ENCODE data around the gene COPZ2. TPM values are rescaled to one million over a fixed set of nuclear protein-coding genes. Genes with fewer than 3 reads are reported as not detected.
"Not testable (repeated sequence)": the region's sequence is repeated elsewhere in the genome, so short reads cannot be mapped to it uniquely, and the experiment has no call there.

The COPZ2 gene
- 0.32 TPM in 1 of 2 replicates, not detected in the other for total RNA-seq (2014; rRNA removed; shearing (Covaris generic))

GRCh38 chr17:48037036-48037837 is at the start of gene COPZ2:
Gene COPZ2 (minus strand): TSS chr17:48037797. CDS start chr17:48037777, 20 bp downstream.
- Histone ChIP-seq H3K27me3 (0 out of 2 replicates have a peak, but pooled peaks cover 7% of the 10 kb centered on the region), H3K36me3 (no peaks in the 10 kb centered on the region), H3K9me3 (replicated peaks) (no peaks in the 10 kb centered on the region), H3K4me3 (peak within 1 kb of the TSS; percentile 32), H3K27ac (no peak within 1 kb of the TSS), H3K4me1 (no peaks in the 10 kb centered on the region)
- no peak for DNase-seq

DNA sequence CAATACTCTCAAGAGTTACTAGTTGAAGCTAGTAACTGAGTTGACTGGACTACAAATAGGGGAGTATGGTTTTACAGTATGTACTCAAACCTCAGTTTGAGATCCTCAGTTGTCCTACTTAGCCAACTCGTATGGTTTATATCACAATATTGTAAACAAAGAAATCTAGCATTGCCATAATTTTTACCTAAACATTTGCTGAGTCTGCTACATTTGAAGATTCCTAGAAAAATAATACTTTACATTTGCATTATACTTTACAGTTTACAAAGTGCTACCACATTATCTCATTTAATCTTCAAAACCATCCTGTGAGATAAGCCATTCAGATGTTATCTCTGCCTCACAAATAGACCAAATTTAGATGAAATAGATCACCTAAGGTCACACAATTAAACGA is 47.3 kb upstream of the COPZ2 start:
- Histone ChIP-seq H3K27me3 (no peaks in the 10 kb centered on the region), H3K36me3 (peaks cover 9% of the 10 kb centered on the region), H3K4me1 (peaks cover 21% of the 10 kb centered on the region), H3K27ac (no peak overlapping the region), H3K4me3 (no peak overlapping the region), H3K9me3 (replicated peaks) (no peaks in the 10 kb centered on the region)
- DNase-seq = no peak

GRCh38 chr17:48081858-48082257 is 44.3 kb upstream of the COPZ2 start:
- DNase-seq = no peak
- no peaks in the 10 kb centered on the region for H3K27me3 ChIP-seq
- no peak overlapping the region for H3K27ac ChIP-seq
- peaks cover 16% of the 10 kb centered on the region for H3K4me1 ChIP-seq
- H3K36me3 ChIP-seq = peaks cover 4% of the 10 kb centered on the region
- no peaks in the 10 kb centered on the region for H3K9me3 ChIP-seq (replicated peaks)
- H3K4me3 ChIP-seq = no peak overlapping the region

DNA sequence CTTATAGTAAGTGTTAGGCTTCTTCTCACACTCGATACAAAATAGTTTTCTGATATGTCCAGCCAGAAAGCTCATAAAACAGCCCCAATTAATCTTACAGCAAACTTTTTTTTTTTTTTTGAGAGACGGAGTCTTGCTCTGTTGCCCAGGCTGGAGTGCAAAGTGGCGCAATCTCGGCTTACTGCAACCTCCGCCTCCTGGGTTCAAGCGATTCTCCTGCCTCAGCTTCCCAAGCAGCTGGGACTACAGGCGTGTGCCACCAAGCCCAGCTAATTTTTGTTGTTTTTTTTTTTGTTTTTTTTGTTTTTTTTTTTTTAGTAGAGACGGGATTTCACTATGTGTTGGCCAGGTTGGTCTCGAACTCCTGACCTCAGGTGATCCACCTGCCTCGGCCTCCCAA is 39.6 kb upstream of the COPZ2 start:
- H3K4me3 ChIP-seq; H3K27ac ChIP-seq; DNase-seq; H3K27me3 ChIP-seq; H3K4me1 ChIP-seq; H3K9me3 ChIP-seq (replicated peaks): not testable (repeated sequence)
- peaks cover 40% of the 10 kb centered on the region for H3K36me3 ChIP-seq

- H3K27ac ChIP-seq = no peak overlapping the region
- H3K4me1 ChIP-seq = no peaks in the 10 kb centered on the region
Measured at GRCh38 chr17:48074322-48075081, 36.9 kb upstream of the COPZ2 start.

GRCh38 chr17:48073566-48074094 is 36.0 kb upstream of the COPZ2 start:
- H3K9me3 ChIP-seq (replicated peaks); H3K4me3 ChIP-seq; H3K27me3 ChIP-seq; H3K27ac ChIP-seq; H3K4me1 ChIP-seq; DNase-seq: not testable (repeated sequence)
- H3K36me3 ChIP-seq = peaks cover 56% of the 10 kb centered on the region

More at GRCh38 chr17:48074322-48075081, 36.9 kb upstream of the COPZ2 start:
- Histone ChIP-seq H3K9me3 (replicated peaks) (no peaks in the 10 kb centered on the region), H3K36me3 (peaks cover 54% of the 10 kb centered on the region), H3K27me3 (no peaks in the 10 kb centered on the region), H3K4me3 (no peak overlapping the region)
- peak; percentile 65 to 84 for DNase-seq

DNA sequence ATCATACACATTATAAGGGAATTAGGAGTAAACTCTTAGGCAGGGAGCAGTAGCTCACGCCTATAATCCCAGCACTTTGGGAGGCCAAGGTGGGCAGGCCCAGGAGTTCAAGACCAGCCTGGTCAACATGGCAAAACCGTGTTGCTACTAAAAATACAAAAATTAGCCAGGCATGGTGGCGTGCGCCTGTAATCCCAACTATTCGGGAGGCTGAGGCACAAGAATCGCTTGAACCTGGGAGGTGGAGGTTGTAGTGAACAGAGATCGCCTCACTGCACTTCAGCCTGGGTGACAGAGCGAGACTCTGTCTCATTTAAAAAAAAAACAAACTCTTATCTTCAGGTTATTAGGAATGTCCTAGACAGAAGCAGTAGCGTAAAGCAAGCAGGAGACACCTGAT is 35.2 kb upstream of the COPZ2 start:
- H3K9me3 ChIP-seq (replicated peaks); H3K4me1 ChIP-seq; DNase-seq; H3K27me3 ChIP-seq; H3K27ac ChIP-seq; H3K4me3 ChIP-seq: not testable (repeated sequence)
- H3K36me3 ChIP-seq = peaks cover 65% of the 10 kb centered on the region

GRCh38 chr17:48071654-48072053 is 34.1 kb upstream of the COPZ2 start:
- H3K27me3 ChIP-seq = no peaks in the 10 kb centered on the region
- no peak overlapping the region for H3K27ac ChIP-seq
- no peaks in the 10 kb centered on the region for H3K4me1 ChIP-seq
- H3K4me3 ChIP-seq = no peak overlapping the region
- H3K9me3 ChIP-seq (replicated peaks) = no peaks in the 10 kb centered on the region
- DNase-seq = no peak
- H3K36me3 ChIP-seq = peaks cover 65% of the 10 kb centered on the region

- Histone ChIP-seq H3K4me1 (no peaks in the 10 kb centered on the region), H3K36me3 (peaks cover 58% of the 10 kb centered on the region), H3K4me3 (no peak overlapping the region), H3K27me3 (no peaks in the 10 kb centered on the region), H3K27ac (no peak overlapping the region), H3K9me3 (replicated peaks) (no peaks in the 10 kb centered on the region)
- no peak for DNase-seq
Measured at GRCh38 chr17:48070195-48070594, 32.6 kb upstream of the COPZ2 start.

DNA sequence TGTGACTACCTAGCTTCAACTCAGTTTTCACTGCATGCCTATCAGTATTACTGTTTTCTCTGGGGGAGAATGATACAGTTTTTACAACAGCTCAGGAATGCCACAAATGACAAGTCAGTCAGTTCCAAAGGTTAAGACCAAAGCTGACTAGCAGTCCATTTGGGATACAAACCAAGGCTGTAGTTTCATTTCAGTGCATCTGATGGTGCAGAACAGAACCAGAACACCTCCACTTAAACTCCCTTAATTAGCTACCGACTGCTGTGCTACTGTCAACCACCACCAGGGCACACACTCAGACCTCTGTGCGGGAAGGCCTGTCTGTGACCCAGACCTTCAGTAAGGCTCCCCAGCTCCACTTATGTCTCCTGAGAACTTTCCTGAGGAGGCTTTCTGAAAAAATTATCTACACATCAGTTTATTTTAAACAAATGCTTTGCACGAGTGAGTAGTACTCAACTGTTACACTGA is 30.9 kb upstream of the COPZ2 start:
- H3K36me3 ChIP-seq = peaks cover 61% of the 10 kb centered on the region
- H3K9me3 ChIP-seq (replicated peaks) = no peaks in the 10 kb centered on the region
- no peaks in the 10 kb centered on the region for H3K4me1 ChIP-seq
- no peak for DNase-seq
- H3K27ac ChIP-seq = no peak overlapping the region
- H3K4me3 ChIP-seq = no peak overlapping the region
- no peaks in the 10 kb centered on the region for H3K27me3 ChIP-seq

DNA sequence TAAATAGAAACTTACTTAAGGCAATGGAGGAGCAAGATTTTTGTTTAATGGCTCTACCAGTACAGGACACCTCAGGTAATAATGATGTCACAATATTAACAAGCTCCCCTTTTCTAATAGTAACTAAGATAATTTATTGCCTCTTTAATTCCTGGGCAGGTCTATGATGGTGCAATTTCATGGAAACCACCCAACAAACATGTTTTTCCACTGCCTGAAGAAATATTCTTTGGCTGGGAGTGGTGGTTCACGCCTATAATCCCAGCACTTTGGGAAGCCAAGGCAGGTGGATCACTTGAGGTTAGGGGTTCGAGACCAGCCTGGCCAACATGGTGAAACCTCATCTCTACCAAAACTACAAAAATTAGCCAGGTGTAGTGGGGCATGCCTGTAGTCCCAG is 30.2 kb upstream of the COPZ2 start:
- peaks cover 57% of the 10 kb centered on the region for H3K36me3 ChIP-seq
- not testable (repeated sequence) for H3K27ac ChIP-seq

DNA sequence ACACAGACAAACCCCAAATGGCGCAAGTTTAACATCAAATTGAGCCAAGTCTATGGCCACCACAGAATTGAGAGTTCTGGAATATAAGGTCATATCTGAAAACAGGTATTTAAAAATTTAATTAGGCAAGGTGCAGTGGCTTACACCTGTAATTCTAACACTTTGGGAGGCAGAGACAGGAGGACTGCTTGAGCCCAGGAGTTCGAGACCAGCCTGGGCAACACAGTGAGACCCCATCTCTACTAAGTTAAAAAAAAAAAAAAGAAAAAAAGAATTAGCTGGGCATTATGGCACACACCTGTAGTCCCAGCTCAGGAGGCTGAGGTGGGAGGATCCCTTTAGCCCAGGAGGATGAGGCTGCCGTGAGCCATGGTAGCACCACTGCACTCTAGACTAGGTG is 29.6 kb upstream of the COPZ2 start:
- DNase-seq = no peak
- no peaks in the 10 kb centered on the region for H3K4me1 ChIP-seq
- peaks cover 56% of the 10 kb centered on the region for H3K36me3 ChIP-seq

More for the DNA sequence above, 30.2 kb upstream of the COPZ2 start:
- not testable (repeated sequence) for H3K4me1 ChIP-seq; H3K27me3 ChIP-seq; H3K4me3 ChIP-seq; DNase-seq; H3K9me3 ChIP-seq (replicated peaks)

GRCh38 chr17:48066656-48067055 is 29.1 kb upstream of the COPZ2 start:
- Histone ChIP-seq H3K27me3 (no peaks in the 10 kb centered on the region), H3K9me3 (replicated peaks) (no peaks in the 10 kb centered on the region), H3K36me3 (peaks cover 58% of the 10 kb centered on the region), H3K4me1 (no peaks in the 10 kb centered on the region), H3K27ac (no peak overlapping the region), H3K4me3 (no peak overlapping the region)
- no peak for DNase-seq

More for the DNA sequence above, 29.6 kb upstream of the COPZ2 start:
- Histone ChIP-seq H3K27ac (no peak overlapping the region), H3K9me3 (replicated peaks) (no peaks in the 10 kb centered on the region), H3K27me3 (no peaks in the 10 kb centered on the region), H3K4me3 (no peak overlapping the region)

- peaks cover 58% of the 10 kb centered on the region for H3K36me3 ChIP-seq
- DNase-seq = no peak
- no peaks in the 10 kb centered on the region for H3K4me1 ChIP-seq
- no peak overlapping the region for H3K4me3 ChIP-seq
- no peak overlapping the region for H3K27ac ChIP-seq
- no peaks in the 10 kb centered on the region for H3K27me3 ChIP-seq
- no peaks in the 10 kb centered on the region for H3K9me3 ChIP-seq (replicated peaks)
Measured at GRCh38 chr17:48066192-48066591, 28.6 kb upstream of the COPZ2 start.

- Histone ChIP-seq H3K27ac (no peak overlapping the region), H3K27me3 (no peaks in the 10 kb centered on the region), H3K4me3 (no peak overlapping the region), H3K4me1 (no peaks in the 10 kb centered on the region), H3K9me3 (replicated peaks) (no peaks in the 10 kb centered on the region), H3K36me3 (peaks cover 61% of the 10 kb centered on the region)
- no peak for DNase-seq
Measured at GRCh38 chr17:48064638-48065037, 27.0 kb upstream of the COPZ2 start.
